HG03442 (cell line): ENCODE results near the gene RNF14.
A peak's percentile ranks its signal among the peaks of the same experiment; 100 is the strongest.

Experiments used
- ATAC-seq: cut with Tn5 transposase; IDR thresholded peaks from one replicate; pipeline ENCODE4 v1.9.1; 2021; ENCODE audit warnings: mild to moderate bottlenecking, moderate library complexity; ENCODE audit not compliant: unreplicated experiment

The RNF14 gene

DNA sequence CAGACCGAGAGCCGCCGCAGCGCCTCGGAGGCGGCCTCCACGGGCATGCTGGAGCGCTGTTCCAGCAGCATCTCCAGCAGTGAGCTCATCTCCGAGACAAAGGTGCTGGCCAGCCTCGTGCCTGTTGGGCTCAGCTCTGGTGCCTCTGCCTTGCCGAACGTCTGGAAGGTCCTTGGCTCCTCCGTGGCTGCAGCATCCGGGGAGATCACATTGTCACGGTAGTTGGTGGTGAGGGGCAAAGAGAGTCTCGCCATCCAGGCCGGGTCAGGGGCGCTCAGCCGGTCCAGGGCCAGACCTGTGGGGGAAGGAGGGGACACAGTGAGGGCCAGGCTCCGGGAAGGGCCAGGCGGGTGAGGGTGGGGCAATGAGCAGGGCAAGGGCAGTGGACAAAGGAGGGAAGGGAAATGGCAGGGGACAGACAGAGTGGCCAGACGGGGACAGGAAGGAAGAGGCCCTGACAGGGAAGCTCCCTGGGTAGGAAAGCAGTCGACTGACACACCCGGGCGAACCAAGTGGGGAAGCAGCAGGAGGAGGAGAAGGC lies 23.3 kb upstream of the RNF14 start:
- ATAC-seq: no peak

DNA sequence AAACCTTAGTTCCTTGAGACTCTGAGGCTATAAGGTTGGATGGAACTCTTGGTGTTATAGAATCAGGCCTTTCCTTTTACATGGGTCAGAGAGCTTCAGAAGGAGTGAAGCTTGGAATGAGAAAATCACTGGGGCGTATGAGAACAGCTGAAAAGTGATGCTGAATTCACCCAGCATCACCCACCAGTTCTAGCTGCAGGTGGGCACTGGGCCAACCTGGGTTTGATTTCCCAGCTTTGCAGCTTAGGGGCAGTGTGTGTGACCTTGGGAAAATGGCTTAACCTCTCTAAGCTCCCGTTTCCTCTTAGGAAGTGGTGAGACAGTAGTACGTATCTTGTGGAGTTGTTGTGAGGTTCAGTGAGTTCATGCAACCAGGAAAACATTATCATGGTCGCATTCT lies 21.6 kb upstream of the RNF14 start:
- no peak for ATAC-seq

DNA sequence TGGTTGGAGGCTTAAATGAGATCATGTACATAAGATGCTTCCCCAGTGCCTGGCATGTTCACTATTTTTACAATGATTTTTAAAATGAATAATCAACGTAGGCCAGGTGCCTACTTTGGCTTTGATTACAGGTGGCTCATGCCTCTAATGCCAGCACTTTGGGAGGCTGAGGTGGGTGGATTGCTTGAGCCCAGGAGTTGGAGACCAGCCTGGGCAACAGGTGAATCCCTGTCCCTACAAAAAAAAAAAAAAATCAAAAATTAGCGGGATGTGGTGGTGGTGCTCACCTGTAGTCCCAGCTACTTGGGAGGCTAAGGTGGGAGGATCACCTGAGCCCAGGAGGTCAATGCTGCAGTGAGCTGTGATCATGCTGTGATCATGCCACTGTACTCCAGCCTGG lies 20.1 kb upstream of the RNF14 start:
- ATAC-seq: no peak

DNA sequence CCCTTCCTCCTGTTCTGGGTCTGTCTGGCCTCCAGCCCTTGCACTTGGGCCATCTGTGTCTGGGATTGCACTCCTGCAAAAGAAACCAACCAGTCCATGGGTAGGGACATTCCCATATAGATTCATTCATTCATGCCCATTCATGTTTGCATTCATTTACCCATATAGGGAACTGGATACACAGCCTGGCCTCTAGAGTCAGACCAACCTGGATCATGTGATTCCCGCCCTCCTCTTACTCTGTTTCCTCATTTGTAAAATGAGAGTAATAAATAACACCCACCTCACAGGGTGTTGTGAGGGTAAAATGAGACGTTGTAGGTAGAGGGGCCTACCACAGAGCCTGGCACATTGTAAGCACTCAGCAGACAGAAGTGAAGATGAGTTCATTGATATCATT lies 19.4 kb upstream of the RNF14 start:
- ATAC-seq: no peak

DNA sequence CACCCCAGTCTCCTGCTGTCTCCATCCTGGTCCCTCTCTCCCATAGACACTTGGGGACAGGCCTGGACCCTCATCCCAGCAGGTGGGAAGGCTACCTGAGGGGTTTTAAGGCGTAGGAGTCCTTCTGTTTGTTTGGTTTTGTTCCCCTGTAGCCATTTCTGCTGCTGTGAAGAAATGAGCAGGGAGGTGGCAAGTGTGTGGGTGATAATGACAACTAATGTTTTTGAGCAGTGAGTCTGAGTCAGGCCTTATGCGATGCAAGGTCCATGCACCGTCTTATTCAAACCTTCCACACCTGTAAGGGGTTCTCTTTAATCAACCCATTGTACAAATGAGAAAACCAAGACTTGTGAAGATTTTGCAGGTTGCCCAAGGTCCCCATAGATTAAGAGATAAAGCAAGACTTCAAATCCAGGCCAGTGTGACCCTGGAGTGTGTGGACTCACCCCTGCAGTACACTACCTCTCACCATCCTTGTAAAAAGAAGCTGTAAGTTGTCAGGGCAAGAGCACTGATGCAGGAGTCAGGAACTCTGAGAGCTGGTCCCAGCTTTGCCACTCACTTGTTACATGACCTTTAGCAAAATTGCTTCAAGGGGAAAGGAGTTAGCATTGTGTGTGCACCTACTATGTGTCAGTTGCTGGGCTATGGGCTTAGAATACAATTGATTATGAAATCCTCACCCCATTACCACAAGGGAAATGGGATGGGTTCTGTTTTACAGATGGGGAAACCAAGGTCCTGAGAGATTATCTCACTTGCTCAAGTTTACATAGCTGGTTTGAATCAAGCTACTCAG lies 18.5 kb upstream of the RNF14 start:
- no peak for ATAC-seq

DNA sequence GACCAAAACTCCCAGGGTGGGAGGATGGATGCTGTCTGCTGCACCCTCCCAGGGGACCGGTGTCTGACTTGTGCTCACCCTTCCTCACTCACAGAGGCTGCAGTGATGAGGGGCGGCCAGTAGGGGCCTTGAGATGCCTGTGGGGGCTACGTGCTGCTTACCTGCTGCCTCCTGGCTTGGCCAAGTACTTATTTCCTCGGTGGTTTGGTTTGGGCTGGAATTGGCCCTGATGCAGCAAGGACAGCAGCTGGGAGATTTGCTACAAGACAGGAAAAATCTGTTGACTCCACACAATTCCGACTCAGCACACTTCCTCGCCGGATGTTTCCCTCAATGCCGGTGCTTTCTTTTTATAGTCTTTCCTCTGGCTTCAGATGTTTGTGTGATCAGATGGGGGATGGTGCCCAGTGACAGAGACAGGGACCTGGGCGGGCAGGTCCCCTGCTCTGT lies 17.5 kb upstream of the RNF14 start:
- ATAC-seq: peak; percentile 75

DNA sequence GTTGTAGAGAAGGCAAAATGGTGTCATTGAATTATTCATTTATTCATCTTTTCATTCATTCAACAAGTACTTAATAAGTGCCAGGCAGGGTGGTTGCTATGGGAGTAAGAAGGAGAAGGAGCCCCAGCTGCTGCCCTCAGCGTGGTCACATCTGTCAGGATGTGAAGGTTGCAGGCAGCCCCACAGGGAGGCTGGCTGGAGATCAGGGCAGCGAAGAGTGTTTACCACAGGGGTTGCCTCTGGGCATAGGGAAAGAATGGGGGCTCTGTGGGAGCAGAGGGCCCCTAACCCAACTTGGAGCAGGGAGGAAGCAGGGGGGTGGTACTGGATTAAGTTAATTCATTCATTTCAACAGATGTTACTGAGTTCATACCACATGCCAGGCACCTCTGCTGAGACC lies 16.9 kb upstream of the RNF14 start:
- no peak for ATAC-seq

DNA sequence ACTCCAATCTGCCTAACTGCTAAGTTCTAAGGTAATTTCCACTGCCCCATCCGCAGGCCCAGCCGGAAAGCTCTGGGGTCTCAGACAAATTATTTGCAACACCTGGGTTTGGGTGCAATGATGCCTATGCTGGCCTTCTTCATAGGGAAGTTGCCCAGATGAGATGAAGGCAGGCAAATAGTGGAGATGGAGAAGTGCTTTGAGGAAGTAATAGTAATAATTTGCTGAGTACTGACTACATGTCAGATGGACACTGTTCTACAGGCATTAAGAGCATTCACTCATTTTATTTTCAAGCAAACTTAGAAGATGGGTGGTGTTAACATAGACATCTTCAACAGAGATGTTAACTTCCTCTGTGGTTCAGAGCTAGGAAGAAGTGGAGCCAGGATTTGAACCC lies 14.7 kb upstream of the RNF14 start:
- no peak for ATAC-seq

DNA sequence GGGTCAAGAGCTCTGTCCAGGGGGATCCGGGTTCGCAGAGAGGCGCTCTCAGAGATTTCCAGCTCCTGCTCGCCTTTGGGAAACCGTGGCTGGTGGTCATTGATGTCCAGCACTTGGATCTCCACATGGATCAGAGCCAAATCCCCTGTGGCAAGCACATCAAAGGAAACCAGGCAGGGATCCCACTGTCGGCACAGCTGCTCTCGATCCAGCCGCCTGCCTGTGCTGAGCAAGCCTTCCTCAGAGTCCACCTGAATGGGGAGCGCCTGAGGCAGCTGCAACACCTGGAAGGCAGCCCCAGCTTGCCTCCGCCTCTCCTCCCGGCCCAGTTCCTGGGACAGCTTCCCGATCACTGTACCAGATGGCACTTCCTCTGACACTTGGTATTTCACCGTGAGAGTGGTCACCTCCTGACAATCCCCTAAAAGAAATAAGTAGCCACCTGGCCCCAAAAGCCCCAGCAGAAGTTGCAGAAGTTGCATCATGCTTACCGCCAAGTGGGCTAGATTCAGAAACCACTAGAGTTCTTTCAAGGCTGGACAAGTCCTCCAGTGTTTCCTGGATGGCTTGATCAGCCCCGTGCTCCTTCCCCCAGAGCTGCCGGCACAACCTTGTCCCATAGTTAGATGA lies 11.4 kb upstream of the RNF14 start:
- no peak for ATAC-seq

DNA sequence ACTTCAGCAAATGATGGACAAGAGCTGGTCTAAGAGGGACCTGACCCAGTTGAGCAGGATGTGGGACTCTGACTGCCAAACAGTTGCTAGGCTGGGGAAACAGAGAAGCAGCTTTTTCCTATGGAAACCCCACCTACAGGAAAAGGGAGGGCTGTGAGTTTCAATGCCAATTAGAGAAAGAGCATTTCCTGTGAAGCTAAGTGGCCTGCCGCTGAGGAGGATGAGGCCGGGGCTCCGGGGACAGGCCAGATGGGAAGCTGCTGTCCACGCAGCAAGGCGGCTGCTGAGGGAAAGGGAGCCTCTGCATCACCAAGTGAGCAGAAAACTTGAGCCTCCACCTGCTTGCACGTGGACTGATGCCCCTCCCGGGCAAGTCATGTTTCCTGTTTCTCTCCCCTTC lies 10.8 kb upstream of the RNF14 start, which contains the start of gene PCDH12:
Gene PCDH12 (minus strand): TSS at position 90 of the 400 bp plus-strand sequence. CDS start 351 bp downstream, outside the sequence.
- no peak for ATAC-seq

DNA sequence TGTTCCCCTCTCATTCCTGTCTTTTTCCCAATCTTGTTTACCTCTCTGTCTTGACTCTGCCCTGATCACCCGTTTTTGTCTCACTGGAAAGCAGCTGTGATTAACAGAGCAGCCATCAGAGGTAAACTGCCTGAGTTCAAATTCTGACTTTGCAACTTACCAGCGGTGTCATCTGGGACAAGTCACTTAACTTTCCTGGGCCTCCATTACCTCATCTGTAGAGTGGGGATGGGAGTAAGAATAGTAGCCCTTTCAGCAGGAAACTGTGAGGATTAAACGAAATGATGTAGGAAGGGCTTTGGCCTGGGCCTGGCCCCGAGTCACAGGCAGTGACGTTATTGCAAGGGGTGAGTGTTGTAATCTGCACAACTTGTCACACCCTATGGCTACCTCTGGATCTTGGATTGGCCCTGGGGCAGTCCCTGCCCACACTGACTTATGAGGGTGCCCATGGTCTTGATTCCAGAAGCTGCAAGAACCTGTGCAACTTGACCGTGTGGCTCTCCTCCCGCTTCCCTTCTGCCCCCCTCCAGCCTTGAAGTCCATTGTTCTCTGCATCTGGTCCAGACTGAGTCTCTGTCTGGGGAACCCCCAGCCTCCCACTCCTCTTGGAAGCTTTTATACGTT lies 10.2 kb upstream of the RNF14 start:
- no peak for ATAC-seq

DNA sequence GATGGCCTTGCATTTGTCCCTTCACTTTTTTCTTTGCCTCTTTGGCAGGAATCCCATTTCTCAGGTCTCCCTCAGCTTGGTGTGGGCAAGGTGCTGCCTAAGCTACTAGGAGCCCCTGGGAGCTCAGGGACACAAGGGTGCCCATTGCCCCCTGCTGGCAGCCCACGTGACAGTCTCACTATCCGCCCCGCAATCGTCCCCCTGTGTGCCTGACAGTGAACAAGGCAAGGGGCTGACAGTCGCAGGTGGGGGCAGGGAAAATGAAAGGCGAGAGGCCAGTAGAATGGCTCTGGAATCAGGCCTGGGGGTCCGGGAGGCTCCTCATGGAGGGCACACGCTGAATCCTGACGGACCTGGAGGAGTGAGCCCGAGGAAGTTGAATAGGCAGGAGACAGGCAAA lies 8.9 kb upstream of the RNF14 start:
- no peak for ATAC-seq

DNA sequence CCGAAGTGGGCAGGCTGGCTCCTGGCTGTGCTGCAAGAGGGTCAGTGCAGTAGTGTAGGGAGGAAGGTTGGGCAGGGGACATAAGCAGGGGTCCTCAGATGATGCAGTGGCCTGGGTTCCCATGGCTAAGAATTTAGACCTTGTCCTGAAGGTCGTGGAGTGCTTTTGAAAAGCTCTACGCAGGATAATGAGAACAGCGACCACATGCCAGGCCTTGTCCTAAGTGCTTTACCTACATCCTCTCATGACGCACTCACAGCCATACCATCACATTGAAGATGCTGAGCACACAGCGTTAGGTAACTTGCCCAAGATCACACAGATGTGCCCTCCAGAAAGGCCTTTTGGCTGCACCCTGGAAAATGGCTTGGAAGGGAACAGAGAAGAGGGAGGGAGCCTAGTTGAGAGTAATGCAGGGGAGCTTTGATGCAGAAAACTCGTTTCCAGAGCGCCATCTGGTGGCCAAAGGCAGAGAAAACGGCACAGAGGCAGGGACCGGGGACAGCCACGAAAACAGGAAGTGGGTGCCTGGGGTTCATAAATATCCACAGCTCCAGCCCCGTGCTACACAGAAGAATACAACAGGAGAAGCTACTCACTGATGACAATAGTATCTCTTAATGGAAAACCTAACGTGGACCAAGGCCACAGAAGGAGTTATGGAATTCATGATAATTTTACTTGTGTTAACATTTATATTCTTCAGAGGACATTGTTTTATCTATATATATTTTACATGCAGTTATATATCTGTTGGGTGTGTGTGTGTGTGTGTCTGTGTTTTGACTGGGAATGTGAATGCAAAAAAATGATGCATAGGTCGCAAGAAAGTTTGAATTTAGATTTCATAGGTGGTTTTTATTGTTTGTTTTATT lies 8.2 kb upstream of the RNF14 start:
- ATAC-seq: peak; percentile 96

DNA sequence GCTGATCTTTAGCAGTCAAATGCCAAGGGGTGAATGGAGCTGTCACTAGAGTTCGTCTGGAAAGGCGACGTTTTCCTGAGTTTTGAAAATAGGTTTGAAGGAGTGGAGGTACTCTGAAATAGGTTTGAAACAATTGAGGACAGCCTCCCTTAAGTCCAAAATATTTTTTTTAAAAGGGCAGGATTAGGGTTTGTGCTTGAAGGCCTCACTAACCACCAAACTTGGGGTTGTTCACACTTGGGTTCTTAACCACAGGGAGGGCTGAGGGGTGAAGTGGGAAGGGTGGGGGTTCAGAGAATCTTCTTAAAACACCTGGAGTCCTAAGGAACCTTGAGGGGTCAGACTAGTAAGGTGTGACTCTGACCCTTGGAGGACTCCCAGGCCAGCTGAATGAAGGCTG lies 7.4 kb upstream of the RNF14 start:
- no peak for ATAC-seq

DNA sequence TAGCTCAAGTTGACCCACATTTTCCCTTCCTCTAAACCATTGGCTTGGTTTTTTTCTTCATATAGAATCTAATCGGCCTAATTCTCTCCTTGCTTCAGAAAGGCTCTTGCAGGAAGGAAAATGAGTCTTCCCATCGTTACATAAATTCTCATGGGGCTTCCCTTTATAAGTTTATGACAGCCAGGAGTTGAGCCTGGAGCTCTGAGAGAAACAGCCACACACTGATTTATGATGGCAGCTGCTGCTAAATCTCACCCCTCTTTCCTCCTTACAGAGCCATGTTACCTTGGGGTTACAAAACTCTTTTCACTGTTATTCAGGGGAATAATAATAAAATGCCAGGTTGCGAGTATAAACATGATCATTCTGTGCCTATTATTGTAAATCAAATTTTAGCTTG lies 5.2 kb upstream of the RNF14 start:
- ATAC-seq: no peak

DNA sequence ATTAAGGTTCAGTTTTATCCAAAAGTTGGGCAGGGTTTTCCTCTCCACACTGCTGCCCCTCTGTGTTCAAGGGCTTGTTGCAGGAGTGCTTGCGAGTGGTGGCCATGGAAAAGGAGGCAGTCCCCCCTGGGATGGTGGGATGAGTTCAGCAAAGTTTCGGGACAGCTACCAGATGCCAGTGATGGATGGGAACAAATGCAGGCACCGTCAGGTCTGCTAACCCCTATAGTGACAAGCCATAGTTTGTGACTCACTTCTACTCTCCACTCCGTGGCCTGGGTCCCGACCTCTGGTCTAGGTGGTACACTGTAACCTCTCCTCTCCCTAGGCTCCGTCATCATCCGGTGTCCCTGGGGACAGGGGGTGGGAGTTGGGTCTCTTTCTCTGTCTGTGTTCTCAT lies 3.8 kb upstream of the RNF14 start:
- no peak for ATAC-seq

DNA sequence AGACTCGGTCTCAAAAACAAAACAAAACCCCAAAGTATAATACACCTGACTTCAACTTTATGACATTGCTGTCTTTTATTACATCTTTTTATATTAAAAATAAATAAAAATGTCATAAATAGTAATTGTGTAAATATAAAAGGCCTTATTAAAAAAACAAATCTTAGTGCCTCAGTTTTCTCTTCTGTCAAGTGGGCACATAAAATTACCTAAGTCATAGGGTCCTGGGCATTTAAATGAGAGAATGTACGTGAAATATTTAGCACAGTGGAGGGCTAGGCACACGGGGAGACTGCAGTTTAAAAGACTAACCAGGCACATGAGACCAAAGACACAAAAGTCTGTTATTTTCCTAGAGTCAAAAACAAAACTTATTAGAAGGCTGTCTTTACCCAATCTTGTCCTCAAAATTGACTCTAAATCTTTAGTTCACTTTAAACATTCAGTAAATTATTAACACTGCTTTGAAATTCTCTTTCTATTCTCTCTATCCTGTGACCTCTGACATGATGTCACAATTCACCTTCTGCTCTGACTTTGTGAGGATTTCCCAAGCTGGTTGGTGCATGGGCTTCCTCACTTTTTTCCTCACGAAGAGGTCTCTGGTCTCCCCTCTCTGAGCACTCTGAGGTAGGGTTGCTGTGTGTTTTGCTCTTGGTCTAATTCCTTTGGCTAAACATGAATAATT lies 2.5 kb upstream of the RNF14 start:
- no peak for ATAC-seq

DNA sequence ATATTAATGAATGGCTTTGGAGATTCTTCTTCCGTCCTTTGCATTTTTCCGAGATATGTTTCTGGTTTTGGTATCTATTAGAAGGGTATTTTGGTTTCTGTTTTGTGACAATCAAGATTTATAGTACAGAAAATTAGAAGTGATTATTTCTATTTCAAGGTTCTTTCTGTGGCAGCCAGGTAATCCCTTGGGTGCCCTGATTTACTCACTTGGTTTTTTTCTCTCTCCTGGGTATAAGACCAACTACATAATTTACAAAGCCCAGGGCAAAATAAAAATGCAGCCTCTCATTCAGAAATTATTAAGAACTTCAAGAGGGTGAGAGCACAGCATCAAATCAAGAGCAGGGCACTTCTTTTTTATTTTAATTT lies 2.0 kb upstream of the RNF14 start:
- ATAC-seq: no peak

DNA sequence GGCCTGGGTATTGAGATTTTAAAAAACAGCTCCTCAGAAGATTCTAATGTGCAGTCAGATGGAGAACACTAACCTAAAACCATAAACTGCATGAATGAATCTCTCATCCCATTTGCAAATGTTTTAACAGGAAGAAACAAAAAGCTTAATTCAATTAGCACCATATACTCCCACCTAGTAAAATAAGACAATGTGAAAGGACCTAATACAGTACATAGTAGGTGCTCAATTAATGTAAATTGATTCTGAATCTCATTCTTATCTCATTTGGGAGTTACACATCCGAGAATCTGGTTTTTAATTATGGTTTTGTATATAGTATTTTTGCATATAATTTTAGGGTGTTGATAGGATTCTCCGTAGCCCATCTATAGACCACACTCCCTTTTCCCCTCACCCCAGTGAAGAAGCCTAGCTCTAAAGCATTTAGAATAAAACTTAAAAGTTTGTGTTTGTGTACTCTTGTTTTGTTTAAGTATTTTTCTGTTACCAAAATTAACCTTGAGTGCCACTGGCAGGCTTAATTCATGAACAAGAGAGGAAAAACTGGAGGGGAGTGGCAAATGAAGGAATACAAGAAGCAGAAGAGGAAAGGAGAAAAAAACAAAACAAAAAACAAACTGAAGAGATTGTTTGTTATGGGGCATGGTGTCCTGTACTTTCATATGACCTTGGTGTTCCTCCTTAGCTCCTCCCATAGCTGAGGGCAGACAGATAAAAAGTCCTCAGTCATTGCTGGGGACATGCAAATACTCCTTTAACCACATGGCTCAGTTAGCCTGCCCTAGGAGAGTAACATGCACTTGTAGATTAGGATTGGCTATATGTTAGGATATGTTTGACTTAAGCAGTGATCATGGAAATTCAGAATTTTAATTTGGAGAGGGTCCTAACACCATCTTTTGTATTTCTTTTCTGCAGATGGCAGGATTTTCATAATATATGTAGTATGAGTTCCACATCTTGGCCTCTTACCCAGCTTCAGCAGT lies 1.2 kb downstream of the RNF14 start:
- ATAC-seq: peak; percentile 57
